ENCODE data around the gene MEGF11. TPM values are rescaled to one million over a fixed set of nuclear protein-coding genes. Genes with fewer than 3 reads are reported as not detected.
A peak's percentile ranks its signal among the peaks of the same experiment; 100 is the strongest.
"Not testable (repeated sequence)": the region's sequence is repeated elsewhere in the genome, so short reads cannot be mapped to it uniquely, and the experiment has no call there.

The MEGF11 gene
- total RNA-seq, 4 donors from 2014 or later = 0.76 TPM; not detected in 3

GRCh38 chr15:65873256-65873655, 380.3 kb downstream of the MEGF11 start:
- H3K27me3 ChIP-seq = no peaks in the 10 kb centered on the region
- peaks cover 0 to 4% of the 10 kb centered on the region in 2 donors for H3K4me1 ChIP-seq
- no peak overlapping the region for H3K27ac ChIP-seq
- H3K9me3 ChIP-seq = no peaks in the 10 kb centered on the region
- TF ChIP-seq CTCF (IDR thresholded peaks at IDR 0.05) = no peak
- TF ChIP-seq POLR2A (IDR thresholded peaks at IDR 0.05) = no peak
- no peaks in the 10 kb centered on the region for H3K36me3 ChIP-seq
- intact Hi-C loops (cut with DNase I; ENCODE audit: low total_unique reads) = no loop called here
- DNase-seq = no peak
- no peak overlapping the region for H3K4me3 ChIP-seq

GRCh38 chr15:65872596-65872995, 381.0 kb downstream of the MEGF11 start:
- intact Hi-C loops (cut with DNase I; ENCODE audit: low total_unique reads); H3K27me3 ChIP-seq; DNase-seq; H3K36me3 ChIP-seq; H3K4me3 ChIP-seq; H3K4me1 ChIP-seq; H3K27ac ChIP-seq; H3K9me3 ChIP-seq: not testable (repeated sequence)

- intact Hi-C loops (cut with DNase I; ENCODE audit: low total_unique reads); DNase-seq; H3K27me3 ChIP-seq; H3K9me3 ChIP-seq; H3K4me3 ChIP-seq; H3K4me1 ChIP-seq; H3K36me3 ChIP-seq: not testable (repeated sequence)
- peak overlapping the region in 1 of 2 donors; percentile 35 for H3K27ac ChIP-seq
These were observed 381.7 kb downstream of the MEGF11 start for GRCh38 chr15:65871886-65872285.

- H3K27me3 ChIP-seq = no peaks in the 10 kb centered on the region
- TF ChIP-seq POLR2A (IDR thresholded peaks at IDR 0.05) = no peak
- TF ChIP-seq CTCF (IDR thresholded peaks at IDR 0.05) = no peak
- H3K9me3 ChIP-seq = no peaks in the 10 kb centered on the region
- intact Hi-C loops (cut with DNase I; ENCODE audit: low total_unique reads) = no loop called here
- peak overlapping the region in 1 of 2 donors; percentile 97 for H3K27ac ChIP-seq
- H3K36me3 ChIP-seq = no peaks in the 10 kb centered on the region
- H3K4me1 ChIP-seq = peaks cover 0 to 4% of the 10 kb centered on the region in 2 donors
- peak overlapping the region; percentile 85 to 95 for H3K4me3 ChIP-seq
- no peak for DNase-seq
These were observed 382.5 kb downstream of the MEGF11 start for GRCh38 chr15:65870889-65871533.

- DNase-seq = peak; percentile 26 to 61
- Histone ChIP-seq H3K27me3 (no peaks in the 10 kb centered on the region), H3K9me3 (no peaks in the 10 kb centered on the region), H3K4me3 (peak overlapping the region; percentile 85 to 95), H3K27ac (peak overlapping the region; percentile 97 to 98), H3K36me3 (no peaks in the 10 kb centered on the region), H3K4me1 (peaks cover 0 to 4% of the 10 kb centered on the region in 2 donors)
- TF ChIP-seq POLR2A (IDR thresholded peaks at IDR 0.05) (no peak), CTCF (IDR thresholded peaks at IDR 0.05) (no peak)
- intact Hi-C loops (cut with DNase I; ENCODE audit: low total_unique reads) = no loop called here
These were observed 383.3 kb downstream of the MEGF11 start for GRCh38 chr15:65869954-65870871.

Data from uterus (tissue), 4 donors.